Suprapubic skin (tissue), 4 donors: ENCODE results near the gene SEC24D. TPM values are rescaled to one million over a fixed set of nuclear protein-coding genes. Genes with fewer than 3 reads are reported as not detected.

Experiments
- DNase-seq, 2 donors: peaks; one replicate each; pipeline ENCODE4 v3.0.0-alpha.2; 2019; ENCODE audit warnings: low spot score in 2 of 2
- H3K27ac ChIP-seq: fragments of 200-600 bp; sonication (generic); one replicate; pipeline ENCODE4 v1.5.1; 2019
- H3K27me3 ChIP-seq: fragments of 200-600 bp; sonication (generic); one replicate; pipeline ENCODE4 v1.5.1; 2019
- H3K36me3 ChIP-seq: fragments of 200-600 bp; sonication (generic); one replicate; pipeline ENCODE4 v1.5.1; 2019
- H3K4me1 ChIP-seq: fragments of 200-600 bp; sonication (generic); one replicate; pipeline ENCODE4 v1.5.1; 2019
- H3K4me3 ChIP-seq: fragments of 200-600 bp; sonication (generic); one replicate; pipeline ENCODE4 v1.5.1; 2019; ENCODE audit warnings: mild to moderate bottlenecking
- H3K9me3 ChIP-seq: fragments of 200-600 bp; sonication (generic); one replicate; pipeline ENCODE4 v1.5.1; 2019
- CTCF ChIP-seq, 2 donors: fragments of 200-600 bp in 1 of 2; fragments of 450-650 bp in 1 of 2; sonication (generic) in 1 of 2; IDR thresholded peaks; one replicate each; pipeline ENCODE4 v1.5.1; 2016 to 2019; ENCODE audit warnings: antibody characterized with exemption in 2 of 2, mild to moderate bottlenecking in 1 of 2, moderate library complexity in 1 of 2
- EP300 ChIP-seq: sonication (generic); formaldehyde crosslinking; IDR thresholded peaks from one replicate; pipeline ENCODE4 v1.6.1; 2017; ENCODE audit warnings: antibody characterized with exemption
- POLR2A ChIP-seq, 2 donors: fragments of 450-650 bp; IDR thresholded peaks; one replicate each; pipeline ENCODE4 v1.6.1; 2017; ENCODE audit warnings: antibody characterized with exemption in 2 of 2, mild to moderate bottlenecking in 2 of 2, moderate library complexity in 2 of 2
- POLR2AphosphoS5 ChIP-seq, 3 donors: sonication (generic); formaldehyde crosslinking; IDR thresholded peaks; one replicate each; pipeline ENCODE4 v1.6.1; 2017; ENCODE audit warnings: antibody characterized with exemption in 3 of 3
- WGBS: methylation state at CpG from one replicate; pipeline ENCODE4 v1.1.5; 2018; 5-methylcytosine and 5-hydroxymethylcytosine counted together
- total RNA-seq, 4 donors: library from RNA; depleted of rRNA; stranded (reverse); fragments of >200 nt; gene quantifications; one replicate each; pipeline ENCODE4 v1.1.0, GENCODE V29; 2016

The SEC24D gene
- total RNA-seq, 4 donors from 2014 or later: 16.7 to 18.1 (median 18.0) TPM

- H3K27ac ChIP-seq: no peak overlapping the region
- no peaks in the 10 kb centered on the region for H3K27me3 ChIP-seq
- H3K9me3 ChIP-seq: no peaks in the 10 kb centered on the region
- TF ChIP-seq POLR2A (IDR thresholded peaks at IDR 0.05) (no peak), EP300 (no peak), POLR2AphosphoS5 (IDR thresholded peaks at IDR 0.05) (no peak), CTCF (IDR thresholded peaks at IDR 0.05) (no peak)
- WGBS: 82% methylated on average over 3 of the region's 3 CpGs
- no peaks in the 10 kb centered on the region for H3K36me3 ChIP-seq
- peaks cover 50% of the 10 kb centered on the region for H3K4me1 ChIP-seq
- DNase-seq: no peak
- no peak overlapping the region for H3K4me3 ChIP-seq
These were observed 79.5 kb downstream of the SEC24D start for GRCh38 chr4:118756429-118756828.

- no peak for TF ChIP-seq POLR2A (IDR thresholded peaks at IDR 0.05)
- TF ChIP-seq POLR2AphosphoS5 (IDR thresholded peaks at IDR 0.05): no peak
- WGBS: 58% methylated on average over 2 of the region's 2 CpGs
- Histone ChIP-seq H3K9me3 (no peaks in the 10 kb centered on the region), H3K36me3 (no peaks in the 10 kb centered on the region), H3K4me1 (peaks cover 46% of the 10 kb centered on the region), H3K27ac (peak overlapping the region; percentile 62), H3K4me3 (no peak overlapping the region), H3K27me3 (no peaks in the 10 kb centered on the region)
- no peak for DNase-seq
These were observed 80.3 kb downstream of the SEC24D start for GRCh38 chr4:118755438-118756226.

- no peaks in the 10 kb centered on the region for H3K9me3 ChIP-seq
- 38% methylated on average over 2 of the region's 2 CpGs for WGBS
- peaks cover 46% of the 10 kb centered on the region for H3K4me1 ChIP-seq
- no peak for TF ChIP-seq EP300
- no peak for TF ChIP-seq POLR2A (IDR thresholded peaks at IDR 0.05)
- TF ChIP-seq CTCF (IDR thresholded peaks at IDR 0.05): no peak
- no peak for TF ChIP-seq POLR2AphosphoS5 (IDR thresholded peaks at IDR 0.05)
- H3K4me3 ChIP-seq: no peak overlapping the region
- no peaks in the 10 kb centered on the region for H3K27me3 ChIP-seq
- no peaks in the 10 kb centered on the region for H3K36me3 ChIP-seq
- no peak for DNase-seq
- H3K27ac ChIP-seq: peak overlapping the region; percentile 62
These were observed 81.0 kb downstream of the SEC24D start for GRCh38 chr4:118754890-118755289.

GRCh38 chr4:118753685-118754084 lies 82.2 kb downstream of the SEC24D start:
- no peaks in the 10 kb centered on the region for H3K27me3 ChIP-seq
- peak overlapping the region; percentile 42 for H3K27ac ChIP-seq
- no peak overlapping the region for H3K4me3 ChIP-seq
- no peaks in the 10 kb centered on the region for H3K9me3 ChIP-seq
- 60% methylated on average over 1 of the region's 1 CpG for WGBS
- H3K4me1 ChIP-seq: peaks cover 38% of the 10 kb centered on the region
- no peaks in the 10 kb centered on the region for H3K36me3 ChIP-seq
- no peak for DNase-seq
- no peak for TF ChIP-seq CTCF (IDR thresholded peaks at IDR 0.05)
- TF ChIP-seq EP300: no peak
- no peak for TF ChIP-seq POLR2AphosphoS5 (IDR thresholded peaks at IDR 0.05)
- TF ChIP-seq POLR2A (IDR thresholded peaks at IDR 0.05): no peak

- no peaks in the 10 kb centered on the region for H3K27me3 ChIP-seq
- TF ChIP-seq CTCF (IDR thresholded peaks at IDR 0.05) (no peak), POLR2A (IDR thresholded peaks at IDR 0.05) (no peak), POLR2AphosphoS5 (IDR thresholded peaks at IDR 0.05) (no peak), EP300 (no peak)
- no peak for DNase-seq
- no peaks in the 10 kb centered on the region for H3K9me3 ChIP-seq
- H3K27ac ChIP-seq: no peak overlapping the region
- H3K4me3 ChIP-seq: no peak overlapping the region
- peaks cover 32% of the 10 kb centered on the region for H3K4me1 ChIP-seq
- no peaks in the 10 kb centered on the region for H3K36me3 ChIP-seq
These were observed 82.8 kb downstream of the SEC24D start for GRCh38 chr4:118753096-118753495.
